GM15510 (cell line): Measurements from ENCODE around the gene MOB3A.

Source experiments
- POLR2A ChIP-seq: IDR thresholded peaks from 3 replicates; pipeline ENCODE4 v1.6.1; 2011; ENCODE audit warnings: borderline replicate concordance; ENCODE audit not compliant: insufficient read length; ENCODE audit errors: extremely low read depth

The MOB3A gene

DNA sequence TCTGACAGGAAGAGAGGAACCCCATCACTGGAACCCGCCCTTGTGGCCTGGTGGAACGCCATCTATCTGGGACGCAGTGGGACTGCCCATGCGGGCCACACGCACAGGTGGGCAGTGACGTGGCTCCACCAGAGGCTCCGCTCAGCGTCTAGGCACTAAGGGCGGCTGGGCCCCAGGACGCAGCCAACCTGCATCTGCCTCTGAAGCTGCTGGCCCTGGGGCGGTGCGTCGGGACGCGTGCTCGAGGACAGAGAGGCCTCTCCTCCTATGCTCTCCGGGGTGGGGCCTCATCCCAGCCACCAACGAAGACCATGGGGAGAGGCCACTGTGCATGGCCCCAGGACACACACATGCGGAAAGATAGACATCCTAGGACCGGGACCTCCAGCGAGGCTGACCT lies 18.7 kb upstream of the MOB3A start:
- TF ChIP-seq POLR2A: no peak

DNA sequence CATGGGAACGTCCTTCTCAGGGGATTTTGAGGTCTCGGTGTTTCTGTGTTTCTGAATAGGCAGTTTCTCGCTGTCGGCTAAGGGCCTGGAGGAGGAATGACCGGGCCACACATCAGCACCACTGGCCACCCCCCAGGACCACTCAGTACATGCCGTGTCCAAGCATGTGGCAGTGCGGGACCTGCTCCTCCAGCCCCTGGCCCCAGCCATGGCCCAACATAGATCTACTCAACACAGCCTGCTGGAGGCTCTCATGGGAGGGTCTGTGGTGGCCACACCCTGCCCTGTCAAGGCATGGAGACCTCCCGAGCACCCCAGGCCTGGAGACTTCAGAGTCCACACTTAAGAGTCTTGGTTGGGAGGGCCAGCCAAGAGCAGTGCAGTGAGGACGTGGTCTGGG lies 18.1 kb upstream of the MOB3A start:
- no peak for TF ChIP-seq POLR2A

DNA sequence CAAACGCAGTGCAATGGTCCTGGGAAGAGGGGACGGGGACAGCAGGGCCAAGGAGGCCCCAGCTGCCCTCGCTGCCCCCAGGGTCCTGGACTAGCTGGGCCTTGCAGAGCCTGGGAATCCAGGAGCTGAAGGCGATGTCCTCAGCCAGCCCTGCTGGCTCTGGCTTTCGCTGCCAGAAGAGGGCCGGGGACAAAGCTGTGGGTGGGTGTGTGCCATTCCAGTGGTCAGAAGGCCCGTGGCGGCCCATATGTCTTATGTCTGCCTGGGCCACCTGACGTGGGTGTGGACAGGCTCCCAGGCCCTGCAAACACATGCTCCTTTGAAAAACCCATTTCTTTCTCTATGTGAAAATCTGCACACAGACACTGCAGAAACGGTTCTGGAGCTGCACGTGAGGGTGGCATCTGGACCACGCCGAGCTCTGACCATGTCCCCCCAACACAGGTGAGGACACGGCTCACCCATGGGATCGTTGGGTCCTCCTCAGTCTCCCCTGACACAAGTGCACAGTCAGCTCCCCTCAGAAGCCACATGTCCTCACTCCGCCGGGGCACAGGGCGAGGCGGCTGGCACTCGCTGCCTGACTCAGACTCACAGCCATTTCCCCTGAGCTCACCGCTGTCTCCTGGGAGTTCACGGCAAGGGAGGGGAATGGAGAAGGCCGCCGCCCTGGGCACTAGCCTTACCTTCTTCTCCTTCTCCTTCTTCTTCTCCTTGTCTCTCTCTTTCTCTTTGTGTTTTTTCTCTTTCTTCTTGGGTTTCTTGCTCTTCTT lies 17.5 kb upstream of the MOB3A start:
- TF ChIP-seq POLR2A: no peak

DNA sequence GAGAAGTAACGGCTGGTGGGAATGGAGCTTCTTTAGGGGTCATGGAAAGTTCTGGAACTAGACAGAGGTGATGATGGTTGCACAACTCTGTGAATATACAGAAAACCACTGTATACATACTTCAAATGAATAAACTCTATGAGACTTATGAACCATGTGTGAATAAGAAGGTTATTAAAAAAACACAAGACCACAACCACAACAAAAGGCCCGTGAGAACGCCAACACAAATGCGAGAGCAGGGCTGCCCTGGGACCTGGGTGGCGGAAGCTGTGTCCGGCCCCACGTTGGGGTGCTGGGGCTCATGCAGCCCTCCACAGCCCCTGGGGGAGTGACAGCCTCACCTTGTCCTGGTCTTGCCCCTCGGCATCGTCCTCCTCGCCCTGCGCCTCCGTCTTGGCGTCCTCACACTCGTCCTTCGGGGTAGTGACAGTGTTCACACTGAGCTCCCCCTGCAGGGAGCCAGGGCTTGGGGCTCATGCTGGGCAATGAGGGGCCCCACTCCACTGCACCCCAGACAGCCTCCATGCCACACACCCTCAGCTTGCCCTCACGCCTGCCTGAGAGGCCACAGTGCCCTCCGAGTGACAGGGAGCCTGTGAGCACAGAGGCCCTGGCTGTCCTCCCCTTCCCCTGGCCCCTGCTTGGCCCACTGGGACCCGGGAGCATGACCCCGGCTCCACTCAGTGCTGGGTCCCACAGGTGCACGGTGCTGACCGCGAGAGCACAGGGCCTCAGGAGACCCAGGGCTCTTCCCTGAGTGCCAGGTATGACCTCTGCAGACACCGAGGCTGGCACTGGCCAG lies 16.6 kb upstream of the MOB3A start:
- no peak for TF ChIP-seq POLR2A

DNA sequence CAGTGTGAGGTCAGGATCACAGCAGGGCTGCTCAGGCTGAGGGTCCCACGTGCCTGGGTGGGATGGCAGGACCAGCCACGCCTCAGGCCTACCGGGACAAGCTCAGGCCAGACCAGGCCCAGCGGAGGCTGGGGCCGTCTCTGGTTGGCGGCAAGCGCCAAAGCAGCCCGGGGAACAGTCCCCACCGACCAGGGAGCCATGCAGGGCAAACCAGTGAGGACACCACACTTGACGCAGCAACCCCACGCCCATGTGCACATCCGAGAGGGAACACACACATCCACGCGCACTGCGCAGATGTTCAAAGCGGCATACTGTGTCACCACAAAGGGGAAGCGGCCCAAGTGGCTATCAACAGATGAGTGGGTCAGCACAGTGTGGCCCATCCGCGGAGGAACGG lies 15.8 kb upstream of the MOB3A start:
- TF ChIP-seq POLR2A: no peak

DNA sequence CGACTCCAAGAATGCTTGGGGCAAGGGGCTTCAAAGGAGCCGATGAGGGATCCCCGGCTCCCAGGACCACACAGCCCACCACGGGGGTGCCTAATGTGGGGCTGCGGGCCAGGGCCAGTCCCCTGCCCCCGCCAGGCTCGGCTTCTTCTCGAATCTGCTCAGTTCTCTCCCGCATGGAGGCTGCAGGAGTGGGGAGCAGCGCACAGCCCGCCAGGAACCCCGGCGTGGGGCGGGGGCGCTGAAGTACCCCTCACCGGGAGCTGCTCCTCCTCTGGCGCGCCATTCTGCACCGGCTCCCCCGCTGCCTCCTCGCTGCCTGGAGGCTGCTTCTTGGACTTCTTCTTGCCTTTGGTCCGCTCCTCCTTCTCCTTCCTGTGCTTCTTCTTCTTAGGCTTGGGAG lies 15.3 kb upstream of the MOB3A start:
- no peak for TF ChIP-seq POLR2A

DNA sequence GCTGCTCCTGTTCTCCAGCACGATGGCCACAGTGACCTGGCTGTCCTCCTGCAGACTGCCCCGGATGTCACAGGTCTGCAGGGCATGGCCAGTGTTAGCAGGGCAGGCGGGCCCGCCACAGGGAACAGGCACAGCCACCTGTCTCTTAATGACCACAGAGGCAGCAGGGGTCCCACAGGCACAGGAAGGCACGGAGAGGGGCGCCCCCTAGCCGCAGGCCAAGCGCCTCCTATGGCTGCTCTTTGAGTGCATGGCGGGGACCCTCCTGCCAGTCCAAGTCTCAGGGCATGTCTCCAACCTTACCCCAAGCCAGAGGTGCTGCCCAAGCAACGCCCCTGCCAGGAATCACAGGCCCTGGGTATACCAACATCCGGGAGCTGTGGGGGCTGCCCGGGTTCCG lies 14.7 kb upstream of the MOB3A start:
- no peak for TF ChIP-seq POLR2A

DNA sequence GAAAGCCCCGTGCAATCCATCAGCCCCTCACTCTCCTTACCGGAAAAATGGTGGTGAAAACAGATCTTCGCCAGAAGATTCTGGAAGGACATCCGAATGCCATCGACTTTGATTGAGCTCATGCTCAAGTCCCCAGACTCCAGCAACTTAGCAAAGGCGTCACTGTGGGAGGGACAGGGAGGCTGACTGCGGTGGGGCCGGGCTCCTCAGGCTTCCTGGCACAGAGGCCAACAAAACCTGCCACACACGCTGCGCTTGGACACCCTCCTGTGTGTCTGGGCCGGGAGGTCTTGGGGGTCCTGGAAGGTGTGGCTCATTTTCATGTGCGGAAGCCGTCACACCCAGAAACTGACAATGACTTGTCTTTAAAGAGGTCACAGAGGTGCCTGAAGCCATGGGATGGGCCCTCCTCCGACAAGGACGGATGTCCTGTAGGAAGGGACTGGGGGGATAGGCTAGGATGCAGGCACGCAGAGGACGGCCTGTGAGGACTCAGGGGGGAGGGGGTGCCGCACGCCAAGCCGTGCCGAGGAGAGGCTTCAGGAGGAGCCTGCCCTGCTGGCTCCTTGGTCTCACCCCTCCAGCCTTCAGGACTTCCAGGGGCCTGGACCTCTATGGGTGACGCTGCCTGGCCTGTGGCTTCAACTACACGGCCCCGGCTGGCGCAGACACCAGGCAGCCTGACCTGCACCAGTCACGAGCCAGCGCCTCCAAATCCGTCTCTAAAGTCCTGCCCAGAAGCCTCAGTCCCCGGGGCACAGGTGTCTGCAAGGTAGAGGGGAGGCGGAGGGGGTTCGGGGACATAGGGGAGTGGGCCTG lies 13.1 kb upstream of the MOB3A start:
- TF ChIP-seq POLR2A: no peak

DNA sequence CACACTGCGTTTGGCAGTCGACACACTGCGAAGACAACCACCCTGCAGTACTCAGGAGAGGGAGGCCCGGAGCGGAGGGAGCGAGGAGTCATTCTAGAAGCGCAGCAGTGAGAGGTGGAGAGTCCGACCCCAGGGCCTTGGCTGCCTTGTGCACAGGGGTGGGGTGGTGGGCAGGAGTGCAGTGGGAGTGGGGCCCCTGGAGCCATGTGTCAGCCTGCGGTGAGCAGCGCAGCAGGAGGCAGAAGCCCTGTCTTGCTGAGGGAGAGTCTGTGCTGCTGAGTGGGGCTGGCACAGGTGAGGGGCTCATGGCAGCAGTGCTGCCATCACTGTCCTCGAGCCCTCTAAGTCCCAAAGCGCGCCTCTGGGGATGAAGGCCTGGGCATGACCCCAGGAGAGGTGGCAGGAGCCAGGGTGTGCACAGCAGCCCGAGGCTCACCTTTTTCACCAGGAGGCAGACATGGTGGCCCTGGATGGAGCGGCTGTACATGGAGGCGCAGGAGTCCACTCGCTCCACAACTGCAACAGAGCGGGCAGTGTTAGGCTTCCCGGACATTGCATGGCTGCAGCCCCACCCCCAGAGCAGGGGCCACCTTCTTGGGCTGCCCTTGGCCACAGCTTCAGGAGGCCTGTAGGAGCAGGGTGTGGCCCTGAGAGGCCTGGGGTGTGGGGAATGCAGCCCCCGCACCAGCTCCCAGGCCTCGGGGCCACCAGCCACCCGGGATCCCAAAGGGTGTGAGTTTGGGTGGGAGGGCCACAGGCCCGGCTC lies 12.3 kb upstream of the MOB3A start:
- no peak for TF ChIP-seq POLR2A

DNA sequence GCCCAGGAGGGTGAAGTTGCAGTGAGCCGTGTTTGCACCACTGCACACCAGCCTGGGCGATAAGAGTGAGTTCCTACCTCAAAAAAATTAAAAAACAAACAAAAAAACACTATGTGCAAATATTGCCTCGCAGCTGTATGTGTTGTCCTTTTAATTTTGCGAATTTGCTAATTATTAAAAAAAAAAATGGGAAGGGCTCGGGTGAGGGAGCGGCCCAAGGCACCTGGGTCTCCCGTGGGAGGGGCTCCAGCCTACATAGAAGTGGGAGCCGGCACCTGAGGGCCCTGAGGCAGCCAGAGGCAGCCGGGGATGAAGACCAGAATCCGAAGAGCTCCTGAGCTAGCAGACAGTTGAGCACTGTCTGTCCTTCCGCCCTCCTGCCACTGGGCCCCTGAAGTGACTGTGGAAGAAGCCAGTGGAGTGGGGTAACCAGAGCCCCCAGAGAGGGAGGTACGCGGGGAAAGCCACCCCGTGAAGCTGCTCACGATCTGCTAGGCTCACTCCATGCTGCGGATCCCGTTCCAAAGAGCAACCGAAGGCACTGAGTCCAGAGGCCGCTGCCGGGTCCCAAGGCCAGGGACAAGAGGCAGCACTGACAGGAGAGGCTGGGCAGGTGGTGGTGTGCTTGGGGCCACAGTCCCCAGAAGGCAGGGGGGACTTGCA lies 7.0 kb upstream of the MOB3A start:
- no peak for TF ChIP-seq POLR2A

DNA sequence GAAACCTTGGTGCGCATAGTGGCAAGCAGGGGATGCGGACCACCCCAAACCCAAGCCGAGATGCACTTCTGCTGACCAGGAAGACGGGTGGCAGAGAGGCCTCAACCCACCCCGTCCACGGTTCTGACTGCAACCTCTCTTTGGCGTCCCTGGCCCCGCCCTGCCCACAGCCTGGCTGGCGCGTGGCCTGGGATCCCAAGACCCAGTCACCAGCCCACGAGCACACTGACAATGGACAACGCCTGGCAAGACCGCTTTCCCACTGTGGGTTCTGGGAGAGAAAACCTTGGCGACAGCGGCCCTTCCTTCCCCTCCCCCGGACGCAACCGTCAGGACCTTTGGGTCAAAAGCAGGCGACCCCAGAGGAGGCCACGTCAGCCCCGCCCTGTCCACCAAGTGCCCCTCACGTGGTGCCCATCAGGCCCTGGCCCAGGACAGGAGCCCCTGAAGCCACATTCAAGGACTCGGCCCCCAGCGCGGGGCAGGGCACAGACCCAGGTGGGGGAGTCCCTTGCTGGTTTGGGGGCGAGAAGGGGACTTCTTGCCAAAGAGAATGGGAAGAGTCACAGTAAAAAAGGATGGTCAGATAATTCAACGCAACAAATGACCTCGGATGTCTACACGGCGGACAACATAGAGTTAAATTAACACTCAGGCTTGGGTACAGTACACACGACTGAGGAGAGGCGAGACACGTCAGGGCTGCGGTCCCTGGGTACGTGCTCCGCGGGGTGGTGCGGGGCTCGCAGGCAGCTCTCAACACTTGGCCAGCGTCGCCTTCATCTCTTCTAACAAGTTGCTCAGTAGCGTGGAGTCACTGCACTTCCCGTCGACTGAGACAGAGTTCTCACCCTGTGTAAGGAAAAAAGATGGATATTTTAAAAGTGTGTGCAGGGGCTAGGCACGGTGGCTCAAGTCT lies 5.5 kb upstream of the MOB3A start:
- no peak for TF ChIP-seq POLR2A

DNA sequence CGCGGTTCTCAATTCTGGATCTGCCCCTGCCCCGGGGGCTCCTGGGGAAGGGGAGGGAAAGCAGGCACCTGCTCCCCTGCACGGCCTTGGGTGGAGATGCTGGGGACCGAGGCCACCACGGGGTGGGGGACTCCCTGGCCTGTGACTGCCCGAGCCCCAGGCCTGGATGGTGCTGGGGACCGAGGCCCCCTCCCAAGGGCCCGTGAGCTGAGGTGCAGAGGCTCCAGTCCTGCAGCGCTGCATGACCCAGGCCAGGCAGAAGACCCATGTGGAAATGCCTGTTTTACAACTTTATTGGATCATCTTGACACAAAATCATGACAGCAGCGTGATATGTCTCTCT lies 4.6 kb upstream of the MOB3A start:
- TF ChIP-seq POLR2A: no peak
